Caco-2 (cell line): ENCODE data around the gene EEF1E1. TPM values are rescaled to one million over a fixed set of nuclear protein-coding genes. Genes with fewer than 3 reads are reported as not detected.

Source experiments
- BruUV-seq: library from RNA; stranded (reverse); fragments of 400-500 nt; replicated peaks from 2 replicates; lab custom pipeline; 2021; lab: Mats Ljungman, UMichigan
- CTCF ChIA-PET: fragments of 300-600 bp; sonication (Branson Sonifier 250); formaldehyde crosslinking; loops from one replicate; lab custom pipeline; 2022; ENCODE audit warnings: antibody characterized with exemption; lab: Charles Lee
- POLR2A ChIA-PET: fragments of 300-600 bp; sonication (Branson Sonifier 250); formaldehyde crosslinking; loops from one replicate; lab custom pipeline; 2022; ENCODE audit warnings: antibody characterized with exemption; lab: Charles Lee
- DNase-seq, 2 experiments: peaks; one replicate each; pipeline versions ENCODE4 v3.0.0 to v3.0.0-alpha.2; 2020 to 2022
- H3K27me3 ChIP-seq: replicated peaks from 2 replicates; pipeline ENCODE4 v1.6.0; 2011; ENCODE audit warnings: low read length; ENCODE audit not compliant: control insufficient read depth, insufficient read depth
- H3K36me3 ChIP-seq: 2 replicates; pipeline ENCODE4 v1.5.1; 2011; ENCODE audit warnings: low read length; ENCODE audit not compliant: control insufficient read depth, insufficient read depth
- H3K4me1 ChIP-seq: fragments of 250-450 bp; sonication (Bioruptor Pico); 2 replicates; pipeline ENCODE4 v1.5.1; 2020; ENCODE audit warnings: mild to moderate bottlenecking
- H3K4me3 ChIP-seq: 2 replicates; pipeline ENCODE4 v1.5.1; 2011; ENCODE audit warnings: low read depth, mild to moderate bottlenecking, control low read depth, low read length
- H3K9me3 ChIP-seq: fragments of 250-450 bp; sonication (Bioruptor Pico); 2 replicates; pipeline ENCODE4 v1.5.1; 2020; ENCODE audit warnings: mild to moderate bottlenecking, moderate library complexity
- H3K27ac Mint-ChIP-seq: one replicate; pipeline ENCODE4 v1.8.0; 2022; ENCODE audit warnings: mixed read lengths; ENCODE audit not compliant: unreplicated experiment
- H3K27me3 Mint-ChIP-seq: one replicate; pipeline ENCODE4 v1.8.0; 2022; ENCODE audit warnings: mixed read lengths; ENCODE audit not compliant: insufficient read depth, unreplicated experiment
- H3K36me3 Mint-ChIP-seq: one replicate; pipeline ENCODE4 v1.8.0; 2022; ENCODE audit warnings: mild to moderate bottlenecking, mixed read lengths; ENCODE audit not compliant: insufficient read depth, unreplicated experiment
- H3K4me1 Mint-ChIP-seq: one replicate; pipeline ENCODE4 v1.8.0; 2022; ENCODE audit warnings: low read depth, mixed read lengths; ENCODE audit not compliant: unreplicated experiment
- H3K4me3 Mint-ChIP-seq: one replicate; pipeline ENCODE4 v1.8.0; 2022; ENCODE audit warnings: mild to moderate bottlenecking, moderate library complexity, mixed read lengths; ENCODE audit not compliant: unreplicated experiment
- H3K9me3 Mint-ChIP-seq: one replicate; pipeline ENCODE4 v1.8.0; 2022; ENCODE audit warnings: mixed read lengths; ENCODE audit not compliant: unreplicated experiment
- intact Hi-C: fragments of 100-400 bp; cut with micrococcal nuclease; formaldehyde crosslinking; loops from one replicate; pipeline ENCODE4 v1.10.0; 2022; ENCODE audit not compliant: unreplicated experiment
- total RNA-seq: library from RNA; stranded (reverse); gene quantifications from 2 replicates; pipeline ENCODE4 v1.2.3, GENCODE V29; 2022
- TF ChIP-seq, protein P1 (sequence below), 2 experiments: fragments of 200-600 bp in 1 of 2; IDR thresholded peaks; 1 replicate in 1 of 2; 2 replicates in 1 of 2; pipeline versions ENCODE4 v1.5.1 to v1.8.0; 2011 to 2022; ENCODE audit warnings: antibody characterized with exemption in 1 of 2, control low read depth in 1 of 2, inconsistent platforms in 1 of 2, low read depth in 1 of 2, low read length in 1 of 2, mild to moderate bottlenecking in 1 of 2, moderate library complexity in 1 of 2; ENCODE audit not compliant: insufficient read depth in 1 of 2, severe bottlenecking in 1 of 2, unreplicated experiment in 1 of 2

The EEF1E1 gene
- total RNA-seq, 1 experiment from 2014 or later = 60.3 TPM

DNA sequence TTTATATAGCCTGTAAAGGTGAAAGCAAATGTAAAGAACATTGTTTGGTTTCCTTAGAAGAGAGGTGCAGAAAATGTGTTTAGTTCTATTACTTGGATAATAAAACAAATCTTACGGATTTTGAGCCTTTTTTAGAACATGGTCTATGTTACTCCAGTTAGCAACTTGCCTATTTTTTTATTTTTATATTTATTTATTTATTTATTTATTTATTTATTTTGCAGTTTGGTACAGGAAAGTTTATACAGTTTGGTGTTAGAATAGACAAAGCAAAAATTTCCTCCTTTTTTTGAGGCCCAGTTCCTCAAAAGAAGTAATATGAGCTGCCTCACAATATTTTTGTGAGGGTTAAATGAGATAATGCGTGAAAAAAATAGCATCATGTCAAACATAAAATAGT, 41.6 kb upstream of the EEF1E1 start:
- Histone ChIP-seq H3K9me3 (no peaks in the 10 kb centered on the region), H3K4me3 (no peak overlapping the region), H3K36me3 (no peaks in the 10 kb centered on the region), H3K27me3 (no peaks in the 10 kb centered on the region), H3K4me1 (no peaks in the 10 kb centered on the region)
- ChIA-PET POLR2A (no interaction called here), CTCF (no interaction called here)
- H3K4me3 Mint-ChIP-seq = no peak overlapping the region
- no peak overlapping the region for H3K27ac Mint-ChIP-seq
- intact Hi-C loops = no loop called here
- no peaks in the 10 kb centered on the region for H3K36me3 Mint-ChIP-seq
- no peaks in the 10 kb centered on the region for H3K4me1 Mint-ChIP-seq
- H3K9me3 Mint-ChIP-seq = no peaks in the 10 kb centered on the region
- no peak for DNase-seq
- no TSS peak for BruUV-seq
- H3K27me3 Mint-ChIP-seq = no peaks in the 10 kb centered on the region
- TF ChIP-seq, protein P1, sequence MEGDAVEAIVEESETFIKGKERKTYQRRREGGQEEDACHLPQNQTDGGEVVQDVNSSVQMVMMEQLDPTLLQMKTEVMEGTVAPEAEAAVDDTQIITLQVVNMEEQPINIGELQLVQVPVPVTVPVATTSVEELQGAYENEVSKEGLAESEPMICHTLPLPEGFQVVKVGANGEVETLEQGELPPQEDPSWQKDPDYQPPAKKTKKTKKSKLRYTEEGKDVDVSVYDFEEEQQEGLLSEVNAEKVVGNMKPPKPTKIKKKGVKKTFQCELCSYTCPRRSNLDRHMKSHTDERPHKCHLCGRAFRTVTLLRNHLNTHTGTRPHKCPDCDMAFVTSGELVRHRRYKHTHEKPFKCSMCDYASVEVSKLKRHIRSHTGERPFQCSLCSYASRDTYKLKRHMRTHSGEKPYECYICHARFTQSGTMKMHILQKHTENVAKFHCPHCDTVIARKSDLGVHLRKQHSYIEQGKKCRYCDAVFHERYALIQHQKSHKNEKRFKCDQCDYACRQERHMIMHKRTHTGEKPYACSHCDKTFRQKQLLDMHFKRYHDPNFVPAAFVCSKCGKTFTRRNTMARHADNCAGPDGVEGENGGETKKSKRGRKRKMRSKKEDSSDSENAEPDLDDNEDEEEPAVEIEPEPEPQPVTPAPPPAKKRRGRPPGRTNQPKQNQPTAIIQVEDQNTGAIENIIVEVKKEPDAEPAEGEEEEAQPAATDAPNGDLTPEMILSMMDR (IDR thresholded peaks at IDR 0.05; ENCODE audit: insufficient read depth in 1 of 2, low read depth in 1 of 2, low read length in 1 of 2, severe bottlenecking in 1 of 2, unreplicated experiment in 1 of 2) = no peak

- intact Hi-C loops = loop anchor here (10.0 kb wide), 1 partner anchor 565 kb away; no protein-coding TSS in a partner anchor
- POLR2A ChIA-PET = no interaction called here
- Mint-ChIP-seq H3K4me3 (no peak overlapping the region), H3K4me1 (no peaks in the 10 kb centered on the region), H3K27me3 (no peaks in the 10 kb centered on the region), H3K27ac (peak overlapping the region; percentile 75), H3K36me3 (peaks cover 5% of the 10 kb centered on the region), H3K9me3 (no peaks in the 10 kb centered on the region)
- no peaks in the 10 kb centered on the region for H3K36me3 ChIP-seq
- TF ChIP-seq, protein P1 (IDR thresholded peaks at IDR 0.05; ENCODE audit: insufficient read depth in 1 of 2, low read depth in 1 of 2, low read length in 1 of 2, severe bottlenecking in 1 of 2, unreplicated experiment in 1 of 2) = no peak
- no peaks in the 10 kb centered on the region for H3K27me3 ChIP-seq
- CTCF ChIA-PET = interaction anchor here (1.3 kb wide), 1 partner anchor 80 kb away, joined by 5 read pairs; no protein-coding TSS in a partner anchor
- no peaks in the 10 kb centered on the region for H3K9me3 ChIP-seq
- peaks cover 12% of the 10 kb centered on the region for H3K4me1 ChIP-seq
- no peak for DNase-seq
- H3K4me3 ChIP-seq = no peak overlapping the region
- BruUV-seq = no TSS peak
Measured at GRCh38 chr6:8139451-8139850, 37.1 kb upstream of the EEF1E1 start.

DNA sequence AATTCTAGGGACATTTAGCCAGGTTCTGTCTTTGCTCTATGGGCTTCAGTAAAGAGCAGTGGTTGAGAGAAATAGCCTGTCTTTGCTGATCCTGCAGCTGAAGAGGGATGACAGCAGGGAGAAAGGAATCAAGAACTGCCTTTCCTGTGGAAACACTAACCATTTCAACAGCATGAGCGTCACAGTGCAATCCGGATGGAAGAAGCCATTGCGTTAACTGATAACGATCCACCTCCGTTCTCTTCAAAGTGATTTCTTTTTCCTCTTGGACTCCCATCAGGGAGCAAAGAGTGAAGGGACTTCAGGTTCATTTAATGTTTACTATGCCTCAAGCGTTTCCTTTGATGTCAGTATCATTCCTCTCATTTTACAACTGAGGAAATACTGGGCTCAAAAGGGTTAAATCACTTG, 35.2 kb upstream of the EEF1E1 start:
- intact Hi-C loops = loop anchor here (10.0 kb wide), 1 partner anchor 567 kb away; no protein-coding TSS in a partner anchor
- no peak for DNase-seq
- Histone ChIP-seq H3K9me3 (no peaks in the 10 kb centered on the region), H3K27me3 (no peaks in the 10 kb centered on the region), H3K4me1 (peaks cover 12% of the 10 kb centered on the region), H3K4me3 (no peak overlapping the region), H3K36me3 (no peaks in the 10 kb centered on the region)
- Mint-ChIP-seq H3K36me3 (peaks cover 5% of the 10 kb centered on the region), H3K4me1 (no peaks in the 10 kb centered on the region), H3K9me3 (no peaks in the 10 kb centered on the region), H3K27me3 (no peaks in the 10 kb centered on the region), H3K27ac (no peak overlapping the region), H3K4me3 (no peak overlapping the region)
- TF ChIP-seq, protein P1 (IDR thresholded peaks at IDR 0.05; ENCODE audit: insufficient read depth in 1 of 2, low read depth in 1 of 2, low read length in 1 of 2, severe bottlenecking in 1 of 2, unreplicated experiment in 1 of 2) = no peak
- ChIA-PET POLR2A (no interaction called here), CTCF (no interaction called here)
- no TSS peak for BruUV-seq
